Measurements from ENCODE around the gene RAPGEFL1.
A peak's percentile ranks its signal among the peaks of the same experiment; 100 is the strongest.

The RAPGEFL1 gene

GRCh38 chr17:40243761-40244160 lies 66.5 kb downstream of the RAPGEFL1 start:
- no peak overlapping the region for H3K27ac Mint-ChIP-seq
- ATAC-seq (replicated peaks) (no peak), DNase-seq (no peak)
- no peak overlapping the region for H3K4me3 Mint-ChIP-seq
- H3K4me1 Mint-ChIP-seq, result peaks cover 12 to 23% of the 10 kb centered on the region in 2 donors
- no peaks in the 10 kb centered on the region for H3K9me3 Mint-ChIP-seq
- H3K27me3 Mint-ChIP-seq, result no peaks in the 10 kb centered on the region
- peaks cover 2 to 3% of the 10 kb centered on the region in 2 donors for H3K36me3 Mint-ChIP-seq

- H3K4me1 Mint-ChIP-seq, result peaks cover 12 to 23% of the 10 kb centered on the region in 2 donors
- H3K27me3 Mint-ChIP-seq, result no peaks in the 10 kb centered on the region
- ATAC-seq (replicated peaks), result no peak
- H3K27ac Mint-ChIP-seq, result peak overlapping the region; percentile 37
- H3K36me3 Mint-ChIP-seq, result peaks cover 3 to 4% of the 10 kb centered on the region in 2 donors
- no peak overlapping the region for H3K4me3 Mint-ChIP-seq
- H3K9me3 Mint-ChIP-seq, result no peaks in the 10 kb centered on the region
- no peak for DNase-seq
Observed at GRCh38 chr17:40244255-40244654, 67.0 kb downstream of the RAPGEFL1 start.

Data from stimulated activated naive B cell treated with anti-CD40 and anti-IgM and Interleukin-4, amounts not matched to agents 10 μg/mL and 1 μg/mL and 100 μg/mL, for 72 hours (primary cell).